IMR-90 (cell line): ENCODE measurements around the gene ST6GALNAC3. TPM values are rescaled to one million over a fixed set of nuclear protein-coding genes. Genes with fewer than 3 reads are reported as not detected.

ENCODE experiments used
- ATAC-seq: fragments of 200-7000 bp; cut with Tn5 transposase; 2 replicates; pipeline ENCODE4 v1.9.1; 2020; ENCODE audit warnings: low read depth, mild to moderate bottlenecking, moderate library complexity
- BruUV-seq: library from RNA; stranded (reverse); fragments of 400-500 nt; replicated peaks from 2 replicates; lab custom pipeline; 2021; lab: Mats Ljungman, UMichigan
- CTCF ChIA-PET: fragments of 300-600 bp; formaldehyde crosslinking; extraction: SDS; loops from one replicate; lab custom pipeline; 2021; ENCODE audit warnings: antibody characterized with exemption; lab: Yijun Ruan, JAX
- POLR2A ChIA-PET: fragments of 300-600 bp; sonication (Branson Sonifier 250); formaldehyde crosslinking; loops from one replicate; lab custom pipeline; 2022; ENCODE audit warnings: antibody characterized with exemption; ENCODE audit not compliant: unreplicated experiment; lab: Charles Lee
- DNase-seq: peaks from one replicate; pipeline ENCODE4 v3.0.0; 2013
- H2AFZ ChIP-seq: replicated peaks from 2 replicates; pipeline ENCODE3; 2013; ENCODE audit warnings: low read length, mild to moderate bottlenecking; ENCODE audit not compliant: poor library complexity
- H2AK5ac ChIP-seq: 2 replicates; pipeline ENCODE4 v1.6.1; 2013; ENCODE audit warnings: low read depth, low read length, inconsistent platforms
- H2AK9ac ChIP-seq: replicated peaks from 2 replicates; pipeline ENCODE3; 2013; ENCODE audit warnings: mild to moderate bottlenecking, low read depth, low read length, moderate library complexity; ENCODE audit not compliant: poor library complexity
- H2BK120ac ChIP-seq: 2 replicates; pipeline ENCODE4 v1.6.1; 2013; ENCODE audit warnings: low read depth, low read length, inconsistent platforms
- H2BK15ac ChIP-seq: 3 replicates; pipeline ENCODE4 v1.6.1; 2013; ENCODE audit warnings: low read depth, low read length, inconsistent platforms
- H2BK20ac ChIP-seq: 2 replicates; pipeline ENCODE4 v1.6.1; 2013; ENCODE audit warnings: low read depth, mild to moderate bottlenecking, inconsistent platforms, low read length, moderate library complexity
- H2BK5ac ChIP-seq: 2 replicates; pipeline ENCODE4 v1.6.1; 2013; ENCODE audit warnings: mild to moderate bottlenecking, low read depth, low read length, inconsistent platforms; ENCODE audit not compliant: poor library complexity, severe bottlenecking
- H3K14ac ChIP-seq: replicated peaks from 2 replicates; pipeline ENCODE4 v1.6.1; 2013; ENCODE audit warnings: low read depth, low read length, inconsistent platforms
- H3K18ac ChIP-seq: 2 replicates; pipeline ENCODE4 v1.6.1; 2013; ENCODE audit warnings: low read depth, low read length, control low read depth
- H3K23ac ChIP-seq: 2 replicates; pipeline ENCODE4 v1.6.1; 2013; ENCODE audit warnings: low read depth, low read length, inconsistent platforms
- H3K27ac ChIP-seq: 2 replicates; pipeline ENCODE4 v1.5.1; 2013; ENCODE audit warnings: mild to moderate bottlenecking, control low read depth, low read length; ENCODE audit not compliant: insufficient read depth
- H3K27me3 ChIP-seq: 2 replicates; pipeline ENCODE4 v1.6.1; 2013; ENCODE audit warnings: low read length; ENCODE audit not compliant: control insufficient read depth, insufficient read depth
- H3K36me3 ChIP-seq: 2 replicates; pipeline ENCODE4 v1.6.1; 2013; ENCODE audit warnings: low read length, mixed read lengths; ENCODE audit not compliant: control insufficient read depth, insufficient read depth
- H3K4ac ChIP-seq: 2 replicates; pipeline ENCODE4 v1.6.1; 2013; ENCODE audit warnings: low read depth, low read length, inconsistent platforms
- H3K4me1 ChIP-seq: 2 replicates; pipeline ENCODE4 v1.6.1; 2013; ENCODE audit warnings: low read length, mixed read lengths; ENCODE audit not compliant: control insufficient read depth, insufficient read depth
- H3K4me2 ChIP-seq: 2 replicates; pipeline ENCODE4 v1.6.1; 2013; ENCODE audit warnings: low read depth, mild to moderate bottlenecking, control low read depth, low read length, moderate library complexity
- H3K4me3 ChIP-seq: 2 replicates; pipeline ENCODE4 v1.5.1; 2013; ENCODE audit warnings: low read depth, mild to moderate bottlenecking, control low read depth, low read length, moderate library complexity; ENCODE audit not compliant: insufficient read depth
- H3K56ac ChIP-seq: 2 replicates; pipeline ENCODE4 v1.6.1; 2013; ENCODE audit warnings: low read length, inconsistent platforms; ENCODE audit not compliant: insufficient read depth; ENCODE audit errors: extremely low read depth
- H3K79me1 ChIP-seq, 2 experiments: 2 replicates each; pipeline ENCODE4 v1.6.1; 2013; ENCODE audit warnings: low read length in 2 of 2, inconsistent platforms in 1 of 2, low read depth in 1 of 2
- H3K9ac ChIP-seq: 2 replicates; pipeline ENCODE4 v1.6.1; 2013; ENCODE audit warnings: low read depth, low read length, control low read depth
- H3K9me1 ChIP-seq: 2 replicates; pipeline ENCODE4 v1.6.1; 2013; ENCODE audit warnings: low read length, inconsistent platforms; ENCODE audit not compliant: insufficient read depth
- H3K9me3 ChIP-seq: 2 replicates; pipeline ENCODE4 v1.6.1; 2013; ENCODE audit warnings: low read length; ENCODE audit not compliant: control insufficient read depth, insufficient read depth
- H4K20me1 ChIP-seq: 2 replicates; pipeline ENCODE4 v1.6.1; 2013; ENCODE audit warnings: low read length, inconsistent platforms; ENCODE audit not compliant: insufficient read depth
- H4K5ac ChIP-seq: 2 replicates; pipeline ENCODE4 v1.6.1; 2013; ENCODE audit warnings: mild to moderate bottlenecking, low read depth, low read length, control low read depth
- H4K8ac ChIP-seq, 2 experiments: 2 replicates each; pipeline ENCODE4 v1.6.1; 2013; ENCODE audit warnings: low read depth in 2 of 2, low read length in 2 of 2, control low read depth in 1 of 2, inconsistent platforms in 1 of 2
- H4K91ac ChIP-seq: 2 replicates; pipeline ENCODE4 v1.6.1; 2013; ENCODE audit warnings: low read depth, low read length, inconsistent platforms; ENCODE audit not compliant: insufficient read depth
- BHLHE40 ChIP-seq: fragments of 150-350 bp; IDR thresholded peaks from 2 replicates; pipeline ENCODE4 v1.6.1; 2016; ENCODE audit warnings: mild to moderate bottlenecking, low read depth, low read length
- CEBPB ChIP-seq: IDR thresholded peaks from 2 replicates; pipeline ENCODE4 v1.6.1; 2012; ENCODE audit warnings: low read depth, low read length, improper control_type of control experiment
- CHD1 ChIP-seq: IDR thresholded peaks from 2 replicates; pipeline ENCODE4 v1.6.1; 2012; ENCODE audit warnings: low read depth, low read length, improper control_type of control experiment
- CTCF ChIP-seq: conservative IDR thresholded peaks from 2 replicates; pipeline ENCODE4 v1.5.1; 2012; ENCODE audit warnings: mild to moderate bottlenecking, low read depth, low read length, improper control_type of control experiment
- ELK1 ChIP-seq: fragments of 150-350 bp; IDR thresholded peaks from 2 replicates; pipeline ENCODE4 v1.6.1; 2016; ENCODE audit warnings: low read depth, mild to moderate bottlenecking, low read length, moderate library complexity, borderline replicate concordance
- FOS ChIP-seq: fragments of 150-350 bp; IDR thresholded peaks from 2 replicates; pipeline ENCODE4 v1.6.1; 2016; ENCODE audit warnings: low read depth, low read length
- MAFK ChIP-seq: IDR thresholded peaks from 2 replicates; pipeline ENCODE4 v1.6.1; 2012; ENCODE audit warnings: low read depth, low read length, improper control_type of control experiment
- MAZ ChIP-seq: IDR thresholded peaks from 2 replicates; pipeline ENCODE4 v1.6.1; 2012; ENCODE audit warnings: low read depth, mild to moderate bottlenecking, low read length, improper control_type of control experiment, moderate library complexity, borderline replicate concordance
- MXI1 ChIP-seq: IDR thresholded peaks from 2 replicates; pipeline ENCODE4 v1.6.1; 2012; ENCODE audit warnings: low read depth, mild to moderate bottlenecking, low read length, moderate library complexity, borderline replicate concordance
- NFE2L2 ChIP-seq: fragments of 150-350 bp; IDR thresholded peaks from 2 replicates; pipeline ENCODE4 v1.6.1; 2016; ENCODE audit warnings: low read depth, mild to moderate bottlenecking, low read length
- POLR2A ChIP-seq: IDR thresholded peaks from 2 replicates; pipeline ENCODE4 v1.6.1; 2012; ENCODE audit warnings: mild to moderate bottlenecking, low read depth, low read length
- RAD21 ChIP-seq: IDR thresholded peaks from 2 replicates; pipeline ENCODE4 v1.6.1; 2012; ENCODE audit warnings: low read length, improper control_type of control experiment
- RCOR1 ChIP-seq: IDR thresholded peaks from 2 replicates; pipeline ENCODE4 v1.6.1; 2012; ENCODE audit warnings: mild to moderate bottlenecking, low read length, improper control_type of control experiment; ENCODE audit not compliant: insufficient replicate concordance
- RFX5 ChIP-seq: IDR thresholded peaks from 2 replicates; pipeline ENCODE4 v1.8.0; 2012; ENCODE audit warnings: low read depth, mild to moderate bottlenecking, low read length, moderate library complexity
- SMC3 ChIP-seq: fragments of 150-350 bp; IDR thresholded peaks from 2 replicates; pipeline ENCODE4 v1.6.1; 2016; ENCODE audit warnings: low read depth, mild to moderate bottlenecking, antibody characterized with exemption, low read length, moderate library complexity
- USF2 ChIP-seq: fragments of 150-350 bp; IDR thresholded peaks from 2 replicates; pipeline ENCODE4 v1.6.1; 2017; ENCODE audit warnings: mild to moderate bottlenecking, antibody characterized with exemption, low read length, low read depth
- WGBS, 2 experiments: methylation state at CpG; one replicate each; pipeline versions ENCODE4 v1.1.5 to v1.1.7; 2013; ENCODE audit warnings: missing lambda C conversion rate in 2 of 2; ENCODE audit not compliant: insufficient read length in 1 of 2; ENCODE audit errors: extremely low coverage in 2 of 2; 5-methylcytosine and 5-hydroxymethylcytosine counted together
- dilution Hi-C: fragments of 300-500 bp; cut with HindIII; formaldehyde crosslinking; loops from one replicate; pipeline ENCODE4 v1.14.3; 2018; ENCODE audit warnings: low sequenced_read_pairs; ENCODE audit not compliant: unreplicated experiment
- in situ Hi-C: fragments of 300-500 bp; cut with MboI; formaldehyde crosslinking; loops from 3 replicates; pipeline ENCODE4 v1.14.3; 2019; ENCODE audit warnings: low sequenced_read_pairs, inconsistent platforms, mixed read lengths
- intact Hi-C: fragments of 100-400 bp; cut with micrococcal nuclease; formaldehyde crosslinking; loops from 2 replicates; pipeline ENCODE4 v1.10.0; 2022
- polyA plus RNA-seq, 3 experiments: library from polyadenylated mRNA; depleted of rRNA; stranded (reverse); fragments of >200 nt; gene quantifications; 2 replicates each; pipeline ENCODE4 v1.2.3, GENCODE V29; 2012; ENCODE audit warnings: low replicate concordance in 1 of 3
- total RNA-seq: library from RNA; depleted of rRNA; stranded (reverse); fragments of >200 nt; gene quantifications from 2 replicates; pipeline ENCODE4 v1.2.3, GENCODE V29; 2012

The ST6GALNAC3 gene
- total and polyA plus RNA-seq, 2 of the 4 experiments (the other 2 are of a cell fraction) = 0.65 to 1.3 TPM

- Histone ChIP-seq H2BK5ac (no peak overlapping the region), H2AK5ac (no peak overlapping the region), H3K4ac (no peak overlapping the region), H3K4me3 (no peak overlapping the region), H4K91ac (no peak overlapping the region), H3K4me1 (no peaks in the 10 kb centered on the region), H3K14ac (no peak overlapping the region), H4K20me1 (no peaks in the 10 kb centered on the region), H3K9me3 (no peaks in the 10 kb centered on the region), H3K27ac (no peak overlapping the region), H2BK120ac (no peak overlapping the region), H3K79me1 (no peaks in the 10 kb centered on the region), H3K27me3 (no peaks in the 10 kb centered on the region), H3K18ac (no peak overlapping the region), H2BK15ac (no peak overlapping the region), H4K8ac (no peak overlapping the region), H3K9me1 (peaks cover 3% of the 10 kb centered on the region; the same call in 1 of the 2 replicates), H2AFZ (no peak overlapping the region), H3K23ac (no peak overlapping the region), H2AK9ac (no peak overlapping the region), H3K9ac (no peak overlapping the region), H2BK20ac (no peak overlapping the region), H3K56ac (no peak overlapping the region), H3K36me3 (no peaks in the 10 kb centered on the region), H4K5ac (no peak overlapping the region), H3K4me2 (no peak overlapping the region)
- ATAC-seq = no peak
- TF ChIP-seq NFE2L2 = no peak
- TF ChIP-seq RAD21 = no peak
- TF ChIP-seq CTCF = no peak
- TF ChIP-seq RCOR1 = no peak
- no peak for TF ChIP-seq POLR2A
- TF ChIP-seq CEBPB = no peak
- TF ChIP-seq SMC3 = no peak
- no peak for TF ChIP-seq ELK1
- no peak for TF ChIP-seq FOS
- TF ChIP-seq MXI1 = no peak
- TF ChIP-seq RFX5 = no peak
- no peak for TF ChIP-seq CHD1
- TF ChIP-seq MAFK = no peak
- TF ChIP-seq USF2 = no peak
- TF ChIP-seq BHLHE40 = no peak
- no peak for TF ChIP-seq MAZ
- BruUV-seq = no TSS peak
- dilution Hi-C loops (no loop called here), intact Hi-C loops (no loop called here), in situ Hi-C loops (no loop called here)
- ChIA-PET POLR2A (no interaction called here), CTCF (no interaction called here)
- no CpG with 5 or more reads among the region's 3 CpGs for WGBS, 2 experiments
- no peak for DNase-seq
Measured at GRCh38 chr1:76583235-76583868, 508.8 kb downstream of the ST6GALNAC3 start.
